CD14-positive monocyte (primary cell): Measurements from ENCODE around the gene RANBP3. TPM values are rescaled to one million over a fixed set of nuclear protein-coding genes. Genes with fewer than 3 reads are reported as not detected.

ENCODE experiments used
- DNase-seq, 3 donors: peaks; one replicate each; pipeline ENCODE4 v3.0.0-alpha.2; 2011 to 2022
- H2AFZ ChIP-seq: 2 replicates; pipeline ENCODE4 v1.6.0; 2012; ENCODE audit warnings: mild to moderate bottlenecking, low read depth, low read length, inconsistent platforms; ENCODE audit not compliant: insufficient read depth, poor library complexity, severe bottlenecking
- H3K27ac ChIP-seq, 2 donors: 1 replicate in 1 of 2; 2 replicates in 1 of 2; pipeline ENCODE4 v1.5.1; 2012 to 2013; ENCODE audit warnings: low read length in 2 of 2, control low read depth in 1 of 2, inconsistent platforms in 1 of 2, low read depth in 1 of 2, mild to moderate bottlenecking in 1 of 2
- H3K27me3 ChIP-seq, 2 donors: one replicate each; pipeline versions ENCODE4 v1.6.0 to v1.6.1; 2011 to 2013; ENCODE audit warnings: low read length in 2 of 2; ENCODE audit not compliant: control insufficient read depth in 2 of 2, insufficient read depth in 2 of 2
- H3K36me3 ChIP-seq, 2 donors: replicated peaks in 1 of 2; 1 replicate in 1 of 2; 2 replicates in 1 of 2; pipeline versions ENCODE4 v1.5.1 to v1.6.1; 2012 to 2013; ENCODE audit warnings: low read length in 2 of 2, control low read depth in 1 of 2, inconsistent platforms in 1 of 2, mild to moderate bottlenecking in 1 of 2; ENCODE audit not compliant: insufficient read depth in 2 of 2, control insufficient read depth in 1 of 2
- H3K4me1 ChIP-seq, 2 donors: 1 replicate in 1 of 2; 2 replicates in 1 of 2; pipeline versions ENCODE4 v1.5.1 to v1.6.1; 2012 to 2013; ENCODE audit warnings: low read length in 2 of 2, control low read depth in 1 of 2, inconsistent platforms in 1 of 2, mild to moderate bottlenecking in 1 of 2, moderate library complexity in 1 of 2; ENCODE audit not compliant: insufficient read depth in 2 of 2, control insufficient read depth in 1 of 2
- H3K4me2 ChIP-seq: replicated peaks from 2 replicates; pipeline ENCODE3; 2012; ENCODE audit warnings: low read length, moderate library complexity, mild to moderate bottlenecking; ENCODE audit not compliant: poor library complexity, severe bottlenecking; ENCODE audit errors: extremely low read depth
- H3K4me3 ChIP-seq, 3 experiments: fragments of 200-600 bp in 1 of 3; sonication (generic) in 1 of 3; replicated peaks in 1 of 3; 1 replicate in 2 of 3; 2 replicates in 1 of 3; pipeline ENCODE4 v1.5.1; 2011 to 2013; ENCODE audit warnings: low read length in 3 of 3, mild to moderate bottlenecking in 3 of 3, control low read depth in 2 of 3, low read depth in 2 of 3, inconsistent platforms in 1 of 3, moderate library complexity in 1 of 3
- H3K79me2 ChIP-seq: 2 replicates; pipeline ENCODE4 v1.6.0; 2012; ENCODE audit warnings: mild to moderate bottlenecking, control low read depth, inconsistent platforms, low read length, moderate library complexity; ENCODE audit not compliant: insufficient read depth
- H3K9ac ChIP-seq: 2 replicates; pipeline ENCODE4 v1.6.0; 2017; ENCODE audit warnings: low read length, mild to moderate bottlenecking; ENCODE audit not compliant: insufficient read depth, poor library complexity, severe bottlenecking
- H3K9me3 ChIP-seq, 2 donors: replicated peaks in 1 of 2; 1 replicate in 1 of 2; 2 replicates in 1 of 2; pipeline versions ENCODE4 v1.5.1 to v1.6.1; 2012 to 2013; ENCODE audit warnings: low read length in 2 of 2, control low read depth in 1 of 2; ENCODE audit not compliant: control insufficient read depth in 1 of 2, insufficient read depth in 1 of 2
- H4K20me1 ChIP-seq: 2 replicates; pipeline ENCODE4 v1.6.0; 2012; ENCODE audit warnings: mild to moderate bottlenecking, low read length, control low read depth, moderate library complexity; ENCODE audit not compliant: insufficient read depth
- H3K27ac Mint-ChIP-seq, 7 donors: one replicate each; pipeline ENCODE4 v1.8.0; 2020; ENCODE audit warnings: mild to moderate bottlenecking in 7 of 7, mixed read lengths in 7 of 7, moderate library complexity in 6 of 7, inconsistent platforms in 2 of 7
- H3K27me3 Mint-ChIP-seq, 3 donors: one replicate each; pipeline ENCODE4 v1.8.0; 2021 to 2022; ENCODE audit warnings: low read depth in 3 of 3, mild to moderate bottlenecking in 3 of 3, mixed read lengths in 3 of 3, moderate library complexity in 3 of 3, inconsistent platforms in 1 of 3
- H3K36me3 Mint-ChIP-seq, 2 donors: one replicate each; pipeline ENCODE4 v1.8.0; 2020; ENCODE audit warnings: mixed read lengths in 2 of 2, inconsistent platforms in 1 of 2, mild to moderate bottlenecking in 1 of 2
- H3K4me1 Mint-ChIP-seq: one replicate; pipeline ENCODE4 v1.8.0; 2020; ENCODE audit warnings: mild to moderate bottlenecking, mixed read lengths
- H3K4me3 Mint-ChIP-seq, 2 donors: one replicate each; pipeline ENCODE4 v1.8.0; 2020; ENCODE audit warnings: mild to moderate bottlenecking in 2 of 2, mixed read lengths in 2 of 2, moderate library complexity in 1 of 2
- H3K9me3 Mint-ChIP-seq, 7 donors: one replicate each; pipeline ENCODE4 v1.8.0; 2020 to 2022; ENCODE audit warnings: mixed read lengths in 7 of 7, mild to moderate bottlenecking in 6 of 7, moderate library complexity in 6 of 7, inconsistent platforms in 2 of 7
- WGBS: methylation state at CpG from one replicate; pipeline ENCODE4 v1.1.5; 2013; ENCODE audit warnings: missing lambda C conversion rate; ENCODE audit not compliant: insufficient coverage; 5-methylcytosine and 5-hydroxymethylcytosine counted together
- intact Hi-C, 2 donors: fragments of 100-400 bp; cut with micrococcal nuclease; formaldehyde crosslinking; loops; one replicate each; pipeline versions ENCODE4 v1.15.0 to v1.15.1; 2023
- polyA plus RNA-seq, 3 donors: library from polyadenylated mRNA; depleted of rRNA in 1 of 3; unstranded in 2 of 3; stranded (reverse) in 1 of 3; fragments of 300-500 nt in 2 of 3; fragments of >200 nt in 1 of 3; fragmentation: Illumina TruSeq in 2 of 3; gene quantifications; 1 replicate in 2 of 3; 2 replicates in 1 of 3; pipeline ENCODE4 v1.2.3, GENCODE V29; 2012 to 2021
- TF ChIP-seq, protein P1 (sequence below): fragments of 200-600 bp; IDR thresholded peaks from one replicate; pipeline ENCODE4 v1.8.0; 2022; ENCODE audit warnings: antibody characterized with exemption, mild to moderate bottlenecking

RANBP3 gene
- polyA plus RNA-seq, 3 donors, result 4.5 to 49.5 (median 8.1) TPM

DNA sequence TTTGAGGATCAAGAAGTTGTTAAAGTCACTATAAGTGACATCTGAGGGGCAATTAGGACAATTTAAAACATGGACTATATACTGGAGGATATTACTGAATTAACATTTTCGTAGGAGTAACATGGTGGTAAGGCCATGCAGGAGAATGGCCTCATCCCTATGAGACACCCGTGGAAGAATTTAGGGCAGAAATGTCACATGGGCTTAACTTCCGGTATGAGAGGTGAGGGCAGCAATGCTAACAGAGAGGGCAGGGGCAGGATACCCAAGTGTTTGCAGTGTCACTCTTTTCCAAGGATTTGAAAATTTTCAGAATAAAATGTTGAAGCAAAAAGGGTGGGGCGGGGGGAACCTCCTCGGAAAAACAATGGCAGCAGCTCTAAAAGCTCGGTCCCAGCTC lies 23.6 kb downstream of the RANBP3 start:
- 27% methylated on average over 2 of the region's 6 CpGs for WGBS
- Histone ChIP-seq H3K27ac (peak overlapping the region in 1 of 2 donors; percentile 70), H4K20me1 (peaks cover 89% of the 10 kb centered on the region), H3K4me1 (peaks cover 40% of the 10 kb centered on the region in 2 donors), H3K9me3 (no peaks in the 10 kb centered on the region), H2AFZ (no peak overlapping the region), H3K9ac (no peak overlapping the region), H3K4me3 (no peak overlapping the region), H3K27me3 (no peaks in the 10 kb centered on the region), H3K79me2 (peaks cover 99% of the 10 kb centered on the region), H3K4me2 (peak overlapping the region; percentile 46), H3K36me3 (peaks cover 11 to 40% of the 10 kb centered on the region in 2 donors)
- Mint-ChIP-seq H3K27ac (peak overlapping the region; percentile 57 to 86 (median 74)), H3K4me3 (peak overlapping the region in 1 of 2 donors; percentile 63), H3K4me1 (peaks cover 53% of the 10 kb centered on the region), H3K9me3 (no peaks in the 10 kb centered on the region), H3K36me3 (peaks cover 27 to 32% of the 10 kb centered on the region in 2 donors), H3K27me3 (peaks cover 0 to 5% (median 0%) of the 10 kb centered on the region in 3 donors)
- no peak for DNase-seq
- TF ChIP-seq, protein P1, sequence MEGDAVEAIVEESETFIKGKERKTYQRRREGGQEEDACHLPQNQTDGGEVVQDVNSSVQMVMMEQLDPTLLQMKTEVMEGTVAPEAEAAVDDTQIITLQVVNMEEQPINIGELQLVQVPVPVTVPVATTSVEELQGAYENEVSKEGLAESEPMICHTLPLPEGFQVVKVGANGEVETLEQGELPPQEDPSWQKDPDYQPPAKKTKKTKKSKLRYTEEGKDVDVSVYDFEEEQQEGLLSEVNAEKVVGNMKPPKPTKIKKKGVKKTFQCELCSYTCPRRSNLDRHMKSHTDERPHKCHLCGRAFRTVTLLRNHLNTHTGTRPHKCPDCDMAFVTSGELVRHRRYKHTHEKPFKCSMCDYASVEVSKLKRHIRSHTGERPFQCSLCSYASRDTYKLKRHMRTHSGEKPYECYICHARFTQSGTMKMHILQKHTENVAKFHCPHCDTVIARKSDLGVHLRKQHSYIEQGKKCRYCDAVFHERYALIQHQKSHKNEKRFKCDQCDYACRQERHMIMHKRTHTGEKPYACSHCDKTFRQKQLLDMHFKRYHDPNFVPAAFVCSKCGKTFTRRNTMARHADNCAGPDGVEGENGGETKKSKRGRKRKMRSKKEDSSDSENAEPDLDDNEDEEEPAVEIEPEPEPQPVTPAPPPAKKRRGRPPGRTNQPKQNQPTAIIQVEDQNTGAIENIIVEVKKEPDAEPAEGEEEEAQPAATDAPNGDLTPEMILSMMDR, result no peak
- intact Hi-C loops, result no loop called here

DNA sequence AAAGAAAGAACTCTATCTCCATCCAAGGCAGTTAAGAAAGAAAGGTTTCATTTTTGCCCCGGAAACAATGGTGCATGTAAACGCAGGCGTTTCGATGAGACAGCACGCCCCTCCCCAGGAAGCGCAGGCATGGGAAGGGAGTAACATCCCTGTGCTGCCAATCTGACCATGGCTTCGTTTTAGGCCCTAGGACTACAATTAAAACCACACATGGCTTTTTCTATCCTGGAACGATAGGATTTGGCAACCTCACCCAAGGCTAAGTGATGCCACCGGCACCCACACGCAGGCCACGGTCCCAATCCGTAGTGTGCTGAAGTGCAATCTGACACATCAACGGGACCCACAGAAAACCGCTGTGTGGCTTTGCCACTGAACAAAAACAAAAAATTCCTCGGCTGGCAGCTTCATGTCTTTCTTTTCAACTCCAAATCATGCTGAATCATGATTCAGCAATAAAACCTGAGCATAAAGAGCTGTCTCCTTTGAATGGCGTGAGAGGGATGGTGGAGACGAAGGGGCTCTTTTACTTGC lies 24.2 kb downstream of the RANBP3 start:
- Mint-ChIP-seq H3K27me3 (peaks cover 0 to 5% (median 0%) of the 10 kb centered on the region in 3 donors), H3K9me3 (no peaks in the 10 kb centered on the region), H3K27ac (peak overlapping the region; percentile 57 to 86 (median 75)), H3K4me3 (peak overlapping the region; percentile 58 to 63), H3K36me3 (peaks cover 31 to 33% of the 10 kb centered on the region in 2 donors), H3K4me1 (peaks cover 58% of the 10 kb centered on the region)
- peaks cover 85% of the 10 kb centered on the region for H4K20me1 ChIP-seq
- H3K36me3 ChIP-seq, result peaks cover 10 to 37% of the 10 kb centered on the region in 2 donors
- H3K4me3 ChIP-seq, result peak overlapping the region in 1 of 3 experiments; percentile 39
- H3K79me2 ChIP-seq, result peaks cover 99% of the 10 kb centered on the region
- no peaks in the 10 kb centered on the region for H3K9me3 ChIP-seq
- H3K27me3 ChIP-seq, result no peaks in the 10 kb centered on the region
- peak overlapping the region; percentile 14 to 70 for H3K27ac ChIP-seq
- intact Hi-C loops, result no loop called here
- no peak overlapping the region for H3K9ac ChIP-seq
- H3K4me2 ChIP-seq, result peak overlapping the region; percentile 46
- WGBS, result 9% methylated on average over 13 of the region's 17 CpGs
- TF ChIP-seq, protein P1, result no peak
- DNase-seq, result peak; percentile 18 to 25 (median 25)
- H3K4me1 ChIP-seq, result peaks cover 43% of the 10 kb centered on the region in 2 donors
- no peak overlapping the region for H2AFZ ChIP-seq
